LoVo (cell line): ENCODE data around the gene C17orf107.

ENCODE experiments used
- DNase-seq: peaks from one replicate; pipeline ENCODE4 v3.0.0-alpha.2; 2016; ENCODE audit warnings: low spot score

Gene C17orf107

DNA sequence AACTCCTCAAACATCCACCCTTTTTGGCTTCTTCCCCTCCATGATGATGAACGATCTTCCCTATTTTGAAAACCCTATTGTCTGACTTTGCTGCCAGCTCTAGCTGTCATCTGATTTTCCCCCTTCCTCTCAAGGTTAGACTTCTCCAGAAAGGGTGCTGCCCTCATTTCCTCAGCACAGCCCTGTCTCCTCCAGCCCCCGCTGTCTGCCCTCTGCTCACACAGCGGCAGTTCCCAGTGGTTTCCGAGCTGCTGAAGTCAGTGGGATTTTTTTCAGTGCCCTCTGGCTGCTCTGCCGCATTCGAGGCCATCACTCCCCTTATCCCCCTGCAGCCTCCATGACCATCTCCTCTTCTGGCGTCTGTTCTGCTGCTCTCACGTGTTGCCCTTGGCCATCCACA, 26.6 kb upstream of the C17orf107 start:
- no peak for DNase-seq

DNA sequence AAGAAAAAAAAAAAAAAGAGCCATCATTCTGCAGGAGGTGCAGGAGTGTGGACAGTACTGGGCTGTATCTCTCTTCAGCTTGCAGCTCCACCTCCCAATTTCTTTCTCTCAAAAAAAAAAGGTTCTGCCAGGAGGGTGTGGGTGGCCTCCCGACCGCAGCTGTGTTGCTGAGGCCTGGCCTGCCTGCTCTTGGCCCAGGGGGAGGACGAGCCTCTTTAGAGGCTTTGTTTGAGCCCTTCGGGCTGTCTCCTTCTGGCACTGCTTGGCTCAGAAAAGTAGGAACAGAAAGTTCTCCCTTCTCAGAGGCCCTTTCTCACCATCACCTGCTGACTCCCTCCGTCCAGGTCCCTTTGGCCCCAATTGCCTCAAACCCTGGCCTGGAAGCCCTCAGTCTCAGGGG, 22.2 kb upstream of the C17orf107 start:
- no peak for DNase-seq

DNA sequence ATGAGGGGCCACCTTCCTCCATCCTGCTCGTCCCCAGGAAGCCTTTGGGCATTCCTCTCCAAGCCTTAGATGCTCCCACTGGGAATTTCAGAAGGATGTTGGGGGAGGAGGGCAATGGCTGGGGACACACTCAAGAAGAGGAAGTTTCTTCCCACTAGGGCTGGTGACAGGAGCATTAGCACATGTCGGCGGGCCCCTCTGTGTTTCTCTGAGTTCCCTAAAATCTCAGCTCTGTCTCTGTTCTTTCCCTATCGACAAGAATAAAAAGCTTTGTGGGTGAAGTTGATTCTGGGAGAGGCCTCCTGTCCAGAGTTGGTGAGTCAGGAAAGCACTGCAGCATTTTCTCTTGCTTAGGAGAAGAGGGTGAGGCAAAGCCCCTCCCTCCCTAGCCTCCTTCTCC, 19.7 kb upstream of the C17orf107 start:
- DNase-seq, result no peak

DNA sequence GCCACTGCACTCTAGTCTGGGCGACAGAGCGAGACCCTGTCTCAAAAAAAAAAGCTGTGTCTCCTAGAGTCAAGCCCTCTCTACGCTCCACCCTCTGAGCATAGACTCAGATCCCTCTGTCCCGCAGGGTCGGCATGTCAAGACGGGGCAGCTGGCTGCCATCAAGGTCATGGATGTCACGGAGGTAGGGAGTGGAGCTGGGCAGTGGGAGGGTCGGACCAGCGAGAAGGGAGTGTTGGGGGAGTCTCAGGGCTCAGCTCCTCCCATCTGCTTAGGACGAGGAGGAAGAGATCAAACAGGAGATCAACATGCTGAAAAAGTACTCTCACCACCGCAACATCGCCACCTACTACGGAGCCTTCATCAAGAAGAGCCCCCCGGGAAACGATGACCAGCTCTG, 18.5 kb upstream of the C17orf107 start:
- DNase-seq, result no peak

DNA sequence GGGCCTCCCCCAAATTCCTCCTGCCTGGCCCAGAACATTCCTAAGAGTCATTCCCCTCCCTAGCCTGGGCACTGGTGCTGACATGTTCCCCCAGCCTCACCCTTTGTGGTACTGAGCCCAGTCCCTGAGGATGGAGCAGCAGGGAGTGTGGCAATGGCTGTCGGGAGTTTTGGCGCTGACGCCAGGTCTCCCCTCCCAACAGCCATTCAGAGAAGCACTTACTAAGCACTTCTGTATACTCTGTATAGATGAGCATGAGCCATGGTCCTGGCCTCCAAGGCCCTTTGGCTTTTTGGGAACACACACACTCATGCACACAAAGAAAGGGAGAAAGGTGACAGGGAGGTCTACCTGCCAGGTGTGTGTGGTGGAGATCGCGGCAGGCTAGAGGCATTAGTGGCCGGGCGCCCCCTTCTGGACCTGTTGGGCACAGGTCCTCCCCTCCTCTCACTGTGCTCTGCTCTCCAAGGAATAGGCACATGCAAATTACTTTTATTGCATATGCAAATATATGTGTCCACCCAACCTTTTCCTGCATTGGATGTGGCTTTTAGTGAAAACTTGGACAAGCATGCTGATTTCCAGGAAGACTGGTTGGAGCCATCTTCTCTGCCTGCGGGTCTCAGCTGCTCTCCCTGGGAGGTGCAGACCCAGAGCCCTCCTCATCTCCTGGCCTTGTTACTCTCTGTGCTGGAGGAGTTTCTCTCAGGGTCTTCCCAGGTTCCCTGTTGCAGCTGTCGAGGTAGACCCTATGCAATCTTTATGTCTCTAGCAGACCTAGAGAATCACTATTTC, 17.4 kb upstream of the C17orf107 start:
- peak; percentile 49 for DNase-seq

DNA sequence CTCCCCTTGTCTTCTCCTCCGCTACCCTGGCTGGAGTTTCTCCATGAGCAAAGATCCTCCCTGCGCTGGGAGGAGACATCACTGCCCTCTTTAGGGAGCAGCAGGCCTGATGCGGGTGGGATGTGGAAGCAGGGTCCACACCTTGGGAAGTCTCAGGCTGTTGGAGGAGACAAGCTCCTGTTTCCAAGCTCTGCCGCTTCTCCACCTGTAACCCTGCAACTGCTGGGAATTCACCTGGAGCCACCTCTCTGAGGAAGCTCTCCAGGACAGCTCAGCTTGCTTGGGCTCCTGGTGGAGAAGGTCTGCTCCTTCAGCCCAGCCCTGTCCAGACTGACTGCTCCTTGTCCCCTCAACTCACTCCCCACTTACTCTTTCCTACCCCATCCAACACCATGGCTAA, 14.8 kb upstream of the C17orf107 start:
- no peak for DNase-seq

DNA sequence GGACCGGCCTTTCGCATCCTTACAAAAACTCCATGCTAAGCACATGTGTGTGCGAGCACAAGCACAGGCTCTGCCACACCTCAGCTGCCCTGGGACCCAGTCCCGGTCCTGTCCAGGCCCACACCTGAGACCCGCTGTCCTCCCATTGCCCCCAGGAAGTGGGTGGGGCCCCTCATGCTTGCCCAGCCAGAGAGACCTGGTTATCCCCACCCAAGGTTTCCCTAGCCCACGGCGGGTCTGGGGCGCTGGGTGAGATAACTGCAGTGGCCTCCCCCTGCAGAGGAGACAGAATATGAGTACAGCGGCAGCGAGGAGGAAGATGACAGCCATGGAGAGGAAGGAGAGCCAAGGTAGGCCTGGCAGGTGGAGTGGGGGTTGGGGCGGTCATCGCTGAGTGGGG, 12.5 kb upstream of the C17orf107 start:
- DNase-seq, result no peak

DNA sequence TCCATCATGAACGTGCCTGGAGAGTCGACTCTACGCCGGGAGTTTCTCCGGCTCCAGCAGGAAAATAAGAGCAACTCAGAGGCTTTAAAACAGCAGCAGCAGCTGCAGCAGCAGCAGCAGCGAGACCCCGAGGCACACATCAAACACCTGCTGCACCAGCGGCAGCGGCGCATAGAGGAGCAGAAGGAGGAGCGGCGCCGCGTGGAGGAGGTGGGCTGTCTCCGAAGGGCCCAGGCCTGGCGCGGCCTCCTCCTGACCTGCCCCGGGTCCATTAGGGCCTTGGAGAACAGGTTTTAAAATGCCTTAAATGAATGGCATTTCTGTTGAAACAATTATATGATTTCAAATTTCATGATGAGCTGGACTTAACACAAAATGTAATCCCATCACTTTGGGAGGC, 11.8 kb upstream of the C17orf107 start:
- no peak for DNase-seq

DNA sequence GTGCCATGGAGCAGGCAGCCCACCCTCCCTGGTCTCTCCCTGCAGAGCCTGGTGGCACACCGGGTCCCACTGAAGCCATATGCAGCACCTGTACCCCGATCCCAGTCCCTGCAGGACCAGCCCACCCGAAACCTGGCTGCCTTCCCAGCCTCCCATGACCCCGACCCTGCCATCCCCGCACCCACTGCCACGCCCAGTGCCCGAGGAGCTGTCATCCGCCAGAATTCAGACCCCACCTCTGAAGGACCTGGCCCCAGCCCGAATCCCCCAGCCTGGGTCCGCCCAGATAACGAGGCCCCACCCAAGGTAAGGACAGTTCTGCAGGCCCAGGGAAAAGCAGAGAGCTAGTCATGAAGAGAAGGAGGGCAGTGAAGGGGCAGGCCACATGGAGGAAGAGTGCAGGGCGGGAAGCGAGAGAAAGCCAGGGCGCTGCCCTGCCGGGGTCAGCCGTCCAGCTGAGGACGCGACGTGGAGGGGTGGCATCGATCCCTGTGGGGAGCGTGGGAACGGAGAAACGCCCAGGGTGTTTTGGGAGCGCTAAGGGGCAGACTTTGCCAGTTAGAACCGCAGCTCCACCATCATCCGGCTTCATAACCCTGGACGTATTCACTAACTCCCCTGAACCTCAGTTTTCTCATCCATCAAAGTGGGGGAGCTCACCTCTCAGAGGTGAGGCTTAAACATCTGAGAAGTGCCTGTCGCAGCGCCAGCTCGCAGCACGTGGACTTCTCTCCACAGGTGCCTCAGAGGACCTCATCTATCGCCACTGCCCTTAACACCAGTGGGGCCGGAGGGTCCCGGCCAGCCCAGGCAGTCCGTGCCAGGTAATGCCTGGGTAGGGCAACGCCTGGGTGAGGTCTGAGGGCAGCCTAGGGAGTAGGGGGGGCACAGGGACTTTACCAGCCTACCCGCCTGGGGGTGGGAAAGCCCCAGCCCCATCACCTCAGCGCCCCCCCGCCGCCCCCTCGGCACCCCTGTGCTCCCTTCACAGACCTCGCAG, 7.6 kb upstream of the C17orf107 start:
- DNase-seq, result no peak

DNA sequence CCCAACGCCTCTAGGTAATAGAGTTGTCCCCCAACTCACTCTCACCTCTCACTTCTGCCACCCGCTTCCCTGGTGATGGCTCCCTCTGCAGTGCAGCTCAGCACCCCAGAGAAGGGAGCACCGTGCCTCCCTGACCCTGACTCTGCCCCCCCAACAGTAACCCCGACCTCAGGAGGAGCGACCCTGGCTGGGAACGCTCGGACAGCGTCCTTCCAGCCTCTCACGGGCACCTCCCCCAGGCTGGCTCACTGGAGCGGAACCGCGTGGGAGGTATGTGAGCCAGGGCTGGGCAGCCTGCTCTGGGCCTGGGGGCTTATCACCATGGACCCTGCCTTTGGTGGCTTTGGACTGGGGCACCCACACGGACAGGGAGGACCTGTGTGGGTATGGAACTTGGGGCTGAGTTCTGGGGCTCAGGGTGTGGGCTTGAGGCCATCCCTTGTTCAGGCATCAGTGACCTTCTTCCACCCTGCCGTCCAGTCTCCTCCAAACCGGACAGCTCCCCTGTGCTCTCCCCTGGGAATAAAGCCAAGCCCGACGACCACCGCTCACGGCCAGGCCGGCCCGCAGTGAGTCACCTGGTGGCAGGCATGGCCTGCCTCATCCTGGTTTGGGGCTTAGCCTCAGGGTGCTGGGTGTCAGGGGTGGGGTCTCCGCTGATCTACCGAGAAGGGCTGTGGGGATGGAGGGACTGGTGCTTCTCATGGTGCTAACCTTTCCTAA, 6.7 kb upstream of the C17orf107 start:
- no peak for DNase-seq

DNA sequence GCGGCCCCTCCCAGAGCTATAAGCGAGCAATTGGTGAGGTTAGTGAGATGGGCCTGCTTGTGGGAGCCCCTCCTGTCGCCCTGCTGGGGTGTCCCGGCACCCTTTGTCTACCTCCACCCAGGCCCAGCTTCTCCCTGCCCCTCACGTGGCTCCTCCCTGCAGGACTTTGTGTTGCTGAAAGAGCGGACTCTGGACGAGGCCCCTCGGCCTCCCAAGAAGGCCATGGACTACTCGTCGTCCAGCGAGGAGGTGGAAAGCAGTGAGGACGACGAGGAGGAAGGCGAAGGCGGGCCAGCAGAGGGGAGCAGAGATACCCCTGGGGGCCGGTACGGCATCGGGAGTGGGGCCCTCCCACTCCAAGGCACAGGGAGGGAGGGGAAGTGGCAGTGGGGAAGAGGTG, 6.1 kb upstream of the C17orf107 start:
- no peak for DNase-seq

DNA sequence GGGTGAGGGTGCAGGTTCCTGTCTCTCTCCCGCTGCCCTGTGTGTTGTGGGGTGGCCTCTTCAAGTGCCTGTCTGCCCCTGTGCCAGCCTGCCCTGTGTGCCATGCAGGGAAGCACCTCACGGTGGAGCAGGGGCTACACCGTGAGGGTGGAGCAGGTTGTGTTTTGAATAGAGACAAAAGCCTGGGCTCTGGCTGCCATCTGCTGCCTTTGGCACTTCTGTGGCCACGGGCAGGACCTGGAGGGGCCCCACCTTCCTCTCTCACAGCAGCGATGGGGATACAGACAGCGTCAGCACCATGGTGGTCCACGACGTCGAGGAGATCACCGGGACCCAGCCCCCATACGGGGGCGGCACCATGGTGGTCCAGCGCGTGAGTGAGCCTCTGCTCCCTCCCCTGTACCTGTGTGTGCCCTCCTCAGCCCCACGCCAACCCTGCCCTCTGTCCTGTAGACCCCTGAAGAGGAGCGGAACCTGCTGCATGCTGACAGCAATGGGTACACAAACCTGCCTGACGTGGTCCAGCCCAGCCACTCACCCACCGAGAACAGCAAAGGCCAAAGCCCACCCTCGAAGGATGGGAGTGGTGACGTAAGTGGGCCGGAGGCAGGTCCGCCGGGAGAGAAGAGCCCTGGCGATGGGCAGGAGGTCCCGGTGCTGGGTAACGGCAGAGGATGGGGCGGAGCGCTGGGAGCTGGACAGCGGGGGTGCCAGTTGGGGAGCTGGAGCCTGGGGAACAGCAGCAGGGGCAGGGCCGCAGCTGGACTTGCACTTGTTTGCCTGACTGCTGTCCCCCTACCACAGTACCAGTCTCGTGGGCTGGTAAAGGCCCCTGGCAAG, 5.4 kb upstream of the C17orf107 start:
- DNase-seq, result no peak

DNA sequence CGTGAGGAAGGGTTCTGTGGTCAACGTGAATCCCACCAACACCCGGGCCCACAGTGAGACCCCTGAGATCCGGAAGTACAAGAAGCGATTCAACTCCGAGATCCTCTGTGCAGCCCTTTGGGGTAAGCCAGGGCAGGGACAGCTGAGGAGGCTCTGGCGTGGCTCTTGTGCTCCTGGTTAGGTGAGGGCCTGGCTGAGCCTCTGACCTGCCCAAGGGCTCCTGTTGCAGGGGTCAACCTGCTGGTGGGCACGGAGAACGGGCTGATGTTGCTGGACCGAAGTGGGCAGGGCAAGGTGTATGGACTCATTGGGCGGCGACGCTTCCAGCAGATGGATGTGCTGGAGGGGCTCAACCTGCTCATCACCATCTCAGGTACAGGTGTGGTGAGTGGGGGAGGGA, 4.2 kb upstream of the C17orf107 start:
- DNase-seq, result no peak

DNA sequence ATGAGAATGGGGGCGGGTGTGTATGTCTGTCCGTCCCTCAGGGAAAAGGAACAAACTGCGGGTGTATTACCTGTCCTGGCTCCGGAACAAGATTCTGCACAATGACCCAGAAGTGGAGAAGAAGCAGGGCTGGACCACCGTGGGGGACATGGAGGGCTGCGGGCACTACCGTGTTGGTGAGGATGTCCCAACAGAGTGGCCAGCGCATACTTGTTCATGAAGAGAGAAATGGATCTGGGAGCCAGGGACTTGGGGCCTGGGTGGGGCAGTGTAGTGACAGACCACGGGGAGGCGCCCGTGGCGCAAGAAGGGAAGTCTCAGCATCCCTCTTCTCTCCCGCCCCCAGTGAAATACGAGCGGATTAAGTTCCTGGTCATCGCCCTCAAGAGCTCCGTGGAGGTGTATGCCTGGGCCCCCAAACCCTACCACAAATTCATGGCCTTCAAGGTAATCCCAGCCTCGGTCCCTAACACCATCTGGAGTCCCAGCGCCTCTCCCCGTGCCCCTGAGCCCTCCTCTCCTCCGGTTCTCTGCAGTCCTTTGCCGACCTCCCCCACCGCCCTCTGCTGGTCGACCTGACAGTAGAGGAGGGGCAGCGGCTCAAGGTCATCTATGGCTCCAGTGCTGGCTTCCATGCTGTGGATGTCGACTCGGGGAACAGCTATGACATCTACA, 3.5 kb upstream of the C17orf107 start:
- DNase-seq, result no peak

DNA sequence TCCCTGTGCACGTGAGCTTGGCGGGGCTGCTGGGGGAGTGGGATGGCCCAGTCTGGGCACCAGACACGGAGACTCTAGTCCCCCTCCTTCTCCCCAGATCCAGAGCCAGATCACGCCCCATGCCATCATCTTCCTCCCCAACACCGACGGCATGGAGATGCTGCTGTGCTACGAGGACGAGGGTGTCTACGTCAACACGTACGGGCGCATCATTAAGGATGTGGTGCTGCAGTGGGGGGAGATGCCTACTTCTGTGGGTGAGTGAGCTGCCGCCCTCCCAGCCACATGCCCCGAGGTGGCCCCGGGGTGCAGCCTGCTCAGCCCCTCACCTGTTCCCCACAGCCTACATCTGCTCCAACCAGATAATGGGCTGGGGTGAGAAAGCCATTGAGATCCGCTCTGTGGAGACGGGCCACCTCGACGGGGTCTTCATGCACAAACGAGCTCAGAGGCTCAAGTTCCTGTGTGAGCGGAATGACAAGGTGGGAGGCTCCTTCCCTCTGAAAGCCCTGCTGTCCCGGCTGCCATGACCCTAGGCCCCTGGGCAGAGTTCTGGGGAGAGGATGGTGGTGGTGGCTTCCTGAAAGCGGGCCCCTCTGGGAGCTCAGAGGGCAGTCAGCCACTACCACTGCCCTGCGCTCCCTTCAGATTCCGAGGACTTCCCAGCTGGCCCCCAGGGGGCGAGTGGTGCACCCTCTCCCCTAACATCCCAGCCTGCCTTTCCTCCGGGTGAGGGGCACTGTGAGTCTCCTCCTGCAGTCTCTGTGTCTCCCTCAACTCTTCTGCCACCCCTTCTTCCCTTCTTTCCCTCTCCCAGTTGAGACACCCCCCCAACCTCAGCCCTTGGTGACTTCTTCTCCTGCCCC, 2.8 kb upstream of the C17orf107 start:
- DNase-seq, result no peak

DNA sequence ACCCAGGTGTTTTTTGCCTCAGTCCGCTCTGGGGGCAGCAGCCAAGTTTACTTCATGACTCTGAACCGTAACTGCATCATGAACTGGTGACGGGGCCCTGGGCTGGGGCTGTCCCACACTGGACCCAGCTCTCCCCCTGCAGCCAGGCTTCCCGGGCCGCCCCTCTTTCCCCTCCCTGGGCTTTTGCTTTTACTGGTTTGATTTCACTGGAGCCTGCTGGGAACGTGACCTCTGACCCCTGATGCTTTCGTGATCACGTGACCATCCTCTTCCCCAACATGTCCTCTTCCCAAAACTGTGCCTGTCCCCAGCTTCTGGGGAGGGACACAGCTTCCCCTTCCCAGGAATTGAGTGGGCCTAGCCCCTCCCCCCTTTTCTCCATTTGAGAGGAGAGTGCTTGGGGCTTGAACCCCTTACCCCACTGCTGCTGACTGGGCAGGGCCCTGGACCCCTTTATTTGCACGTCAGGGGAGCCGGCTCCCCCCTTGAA, 2.1 kb upstream of the C17orf107 start:
- no peak for DNase-seq

DNA sequence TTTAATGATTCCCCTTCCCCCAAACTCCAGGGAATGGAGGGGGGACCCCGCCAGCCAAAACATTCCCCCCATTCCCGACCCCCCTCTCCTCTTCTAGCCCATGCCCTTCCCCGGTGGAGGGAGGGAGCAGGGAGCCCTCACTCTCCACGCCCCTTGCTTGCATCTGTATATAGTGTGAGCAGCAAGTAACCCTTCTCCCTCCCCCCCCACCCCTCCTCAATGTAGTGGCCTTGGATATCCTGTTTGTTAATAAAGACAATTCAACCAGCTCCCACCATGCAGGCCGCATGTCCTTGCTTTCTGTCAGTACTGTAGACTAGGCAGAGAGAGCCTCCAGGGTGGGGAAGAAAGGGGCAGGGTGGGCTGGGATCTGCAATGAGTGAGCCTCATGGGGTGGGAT, 1.6 kb upstream of the C17orf107 start:
- DNase-seq, result no peak

DNA sequence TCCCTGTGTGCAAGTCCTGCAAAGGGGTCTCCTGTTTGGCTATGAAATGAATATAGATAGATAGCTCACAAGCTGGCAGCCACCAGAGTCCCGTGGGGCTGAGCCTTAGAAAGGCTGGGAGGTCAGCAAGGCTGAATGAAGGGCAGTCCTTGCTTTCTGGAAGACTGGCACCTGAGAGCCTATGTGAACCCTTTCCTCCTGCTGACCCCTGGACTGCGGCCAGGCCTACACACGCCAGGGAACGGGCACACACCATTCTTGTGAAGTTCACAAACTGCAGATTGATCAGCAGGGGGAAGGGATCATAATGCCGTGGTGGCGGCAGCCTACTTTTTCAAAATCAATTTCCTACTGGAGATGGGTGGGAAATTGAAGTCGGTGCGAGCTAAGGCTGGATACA, 985 bp upstream of the C17orf107 start:
- no peak for DNase-seq

DNA sequence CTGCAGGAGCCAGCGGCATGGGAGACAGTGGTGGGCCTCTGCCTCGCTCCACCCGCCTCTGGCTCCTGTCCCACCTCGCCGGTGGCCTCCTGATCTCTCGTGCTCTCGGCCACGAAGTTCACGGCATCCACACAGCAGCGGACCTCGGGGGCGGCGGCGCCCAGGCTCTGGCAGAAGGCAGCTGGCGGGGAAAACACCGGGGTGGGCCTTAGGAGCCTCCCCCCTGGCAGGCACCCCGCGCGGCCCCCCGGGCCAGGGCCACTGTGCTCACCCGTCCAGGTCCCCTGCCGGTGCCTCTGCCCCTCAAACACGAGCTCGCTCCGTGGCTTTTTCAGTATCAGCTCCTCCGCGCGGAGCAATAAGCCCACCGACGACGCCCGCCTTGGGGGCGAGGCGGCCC, 409 bp upstream of the C17orf107 start:
- DNase-seq, result no peak
